Fibroblast of pulmonary artery (primary cell): ENCODE measurements around the gene HDDC2.

Experiments used
- DNase-seq: peaks from one replicate; pipeline ENCODE4 v3.0.0-alpha.2; 2010; ENCODE audit warnings: low read depth
- H3K4me3 ChIP-seq: replicated peaks from 2 replicates; pipeline ENCODE4 v1.5.1; 2011; ENCODE audit warnings: low read depth, mild to moderate bottlenecking, control low read depth, low read length, moderate library complexity
- TF ChIP-seq, protein P1 (sequence below): IDR thresholded peaks from 2 replicates; pipeline ENCODE4 v1.5.1; 2011; ENCODE audit warnings: mild to moderate bottlenecking, control low read depth, low read length, inconsistent platforms; ENCODE audit errors: missing control alignments

HDDC2 gene

DNA sequence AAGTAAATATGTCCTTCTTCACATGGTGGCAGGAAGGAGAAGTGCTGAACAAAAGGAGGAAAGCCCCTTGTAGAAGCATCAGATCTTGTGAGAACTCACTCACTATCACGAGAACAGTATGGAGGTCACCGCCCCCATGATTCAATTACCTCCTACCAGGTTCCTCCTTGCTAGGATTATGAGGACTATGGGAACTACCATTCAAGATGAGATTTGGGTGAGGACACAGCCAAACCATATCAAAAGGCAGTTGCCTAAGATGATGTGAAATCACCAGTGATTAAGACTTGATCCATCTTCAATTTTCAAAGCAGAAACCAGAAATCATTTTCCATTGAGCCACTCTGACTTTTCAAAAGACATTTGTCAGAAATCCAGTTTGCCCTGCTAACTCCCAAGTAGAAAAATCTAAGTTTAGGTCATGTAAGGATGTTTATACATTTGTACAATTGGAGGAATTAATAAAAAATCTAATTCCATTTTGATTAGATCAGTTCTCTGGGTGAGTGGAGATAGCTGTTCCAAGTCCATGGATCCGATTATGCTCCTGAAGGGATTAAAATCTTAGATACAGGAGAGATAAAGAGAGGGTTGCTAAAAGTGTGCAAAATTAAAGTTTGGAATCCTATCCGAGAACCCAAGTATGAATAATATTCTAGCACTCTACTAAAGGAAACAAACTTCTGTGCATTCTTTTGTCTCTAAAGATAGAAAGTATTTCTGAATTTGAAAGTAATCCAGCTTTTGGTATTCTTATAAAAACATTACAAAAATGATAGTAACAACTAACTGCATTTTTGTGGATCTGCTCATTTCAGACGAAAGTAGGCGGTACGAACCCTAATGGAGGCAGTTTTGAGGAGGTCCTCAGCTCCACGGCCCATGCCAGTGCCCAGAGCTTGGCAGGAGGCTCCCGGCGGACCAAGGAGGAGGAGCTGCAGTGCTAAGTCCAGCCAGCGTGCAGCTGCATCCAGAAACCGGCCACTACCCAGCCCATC is 39.5 kb downstream of the HDDC2 start:
- TF ChIP-seq, protein P1, sequence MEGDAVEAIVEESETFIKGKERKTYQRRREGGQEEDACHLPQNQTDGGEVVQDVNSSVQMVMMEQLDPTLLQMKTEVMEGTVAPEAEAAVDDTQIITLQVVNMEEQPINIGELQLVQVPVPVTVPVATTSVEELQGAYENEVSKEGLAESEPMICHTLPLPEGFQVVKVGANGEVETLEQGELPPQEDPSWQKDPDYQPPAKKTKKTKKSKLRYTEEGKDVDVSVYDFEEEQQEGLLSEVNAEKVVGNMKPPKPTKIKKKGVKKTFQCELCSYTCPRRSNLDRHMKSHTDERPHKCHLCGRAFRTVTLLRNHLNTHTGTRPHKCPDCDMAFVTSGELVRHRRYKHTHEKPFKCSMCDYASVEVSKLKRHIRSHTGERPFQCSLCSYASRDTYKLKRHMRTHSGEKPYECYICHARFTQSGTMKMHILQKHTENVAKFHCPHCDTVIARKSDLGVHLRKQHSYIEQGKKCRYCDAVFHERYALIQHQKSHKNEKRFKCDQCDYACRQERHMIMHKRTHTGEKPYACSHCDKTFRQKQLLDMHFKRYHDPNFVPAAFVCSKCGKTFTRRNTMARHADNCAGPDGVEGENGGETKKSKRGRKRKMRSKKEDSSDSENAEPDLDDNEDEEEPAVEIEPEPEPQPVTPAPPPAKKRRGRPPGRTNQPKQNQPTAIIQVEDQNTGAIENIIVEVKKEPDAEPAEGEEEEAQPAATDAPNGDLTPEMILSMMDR, result no peak
- DNase-seq, result peak; percentile 42
- H3K4me3 ChIP-seq, result no peak overlapping the region

DNA sequence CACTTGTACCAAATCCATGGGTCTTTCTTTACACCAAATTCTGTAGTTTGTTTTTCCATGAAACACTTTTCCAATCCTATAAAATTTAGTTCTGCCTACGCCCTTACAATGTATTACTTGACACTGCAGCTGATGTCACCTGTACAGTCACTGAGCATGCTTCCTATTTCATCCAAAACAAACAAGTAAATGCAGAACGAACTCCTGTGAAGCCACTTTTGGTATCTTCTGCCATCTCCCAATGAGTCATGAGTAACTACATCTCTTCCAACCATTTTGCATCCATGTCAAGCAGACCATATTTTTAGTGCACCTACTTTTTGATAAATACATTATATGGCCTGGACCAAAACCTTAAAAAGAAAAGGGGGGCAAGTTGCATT is 42.4 kb downstream of the HDDC2 start:
- TF ChIP-seq, protein P1, result no peak
- DNase-seq, result no peak
- H3K4me3 ChIP-seq, result no peak overlapping the region

DNA sequence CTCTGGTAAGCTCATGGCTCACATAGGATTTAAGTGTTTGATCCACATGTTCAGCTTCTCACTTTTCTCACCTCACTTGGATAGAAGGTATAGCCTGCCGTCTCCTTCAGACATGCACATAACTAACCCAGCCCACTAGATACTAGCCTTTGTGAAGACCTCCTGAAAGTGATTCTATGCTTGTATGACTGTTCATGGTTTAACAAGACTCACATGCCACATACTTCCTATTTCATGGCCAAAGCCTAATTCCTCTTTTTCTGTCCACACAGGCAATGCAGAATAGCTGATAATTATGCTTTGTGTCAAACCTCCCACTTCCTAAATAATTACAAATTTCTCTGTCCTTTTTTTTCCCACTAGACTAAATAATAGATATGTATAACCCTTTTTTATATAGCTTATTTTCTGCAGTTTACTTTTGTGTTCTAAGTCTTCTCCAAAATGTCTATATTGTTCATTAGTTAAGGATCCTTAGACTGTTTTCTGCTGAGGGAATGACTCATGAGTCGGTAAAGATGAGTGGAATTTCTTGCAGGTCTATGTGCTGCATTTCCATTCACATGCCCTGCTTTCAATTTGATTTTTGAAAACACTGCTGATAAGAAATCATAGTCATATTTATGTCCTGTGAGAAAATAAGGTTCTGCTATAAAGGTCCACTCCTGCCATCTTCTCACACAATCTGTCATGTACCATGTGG is 43.0 kb downstream of the HDDC2 start:
- no peak for DNase-seq
- H3K4me3 ChIP-seq, result no peak overlapping the region
- TF ChIP-seq, protein P1, result no peak

DNA sequence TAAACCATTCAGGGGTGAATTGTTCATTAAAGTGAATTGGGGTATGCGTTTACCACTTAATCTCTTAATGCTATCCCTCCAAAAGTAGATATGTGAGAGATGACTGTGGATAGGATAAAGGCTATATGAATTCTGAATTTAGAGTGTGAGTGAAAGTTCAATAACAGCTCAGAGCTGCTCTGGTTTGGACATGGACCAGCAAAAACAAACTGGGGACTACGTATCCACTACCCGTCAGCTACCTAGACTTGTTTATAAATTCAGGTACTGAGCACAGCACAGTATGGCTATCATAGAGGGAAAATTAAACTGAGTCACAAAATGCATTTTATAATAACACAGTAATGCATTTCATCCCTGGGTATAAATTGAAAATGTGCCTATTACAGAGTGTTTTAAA is 44.4 kb downstream of the HDDC2 start:
- DNase-seq, result no peak
- no peak overlapping the region for H3K4me3 ChIP-seq
- TF ChIP-seq, protein P1, result no peak

DNA sequence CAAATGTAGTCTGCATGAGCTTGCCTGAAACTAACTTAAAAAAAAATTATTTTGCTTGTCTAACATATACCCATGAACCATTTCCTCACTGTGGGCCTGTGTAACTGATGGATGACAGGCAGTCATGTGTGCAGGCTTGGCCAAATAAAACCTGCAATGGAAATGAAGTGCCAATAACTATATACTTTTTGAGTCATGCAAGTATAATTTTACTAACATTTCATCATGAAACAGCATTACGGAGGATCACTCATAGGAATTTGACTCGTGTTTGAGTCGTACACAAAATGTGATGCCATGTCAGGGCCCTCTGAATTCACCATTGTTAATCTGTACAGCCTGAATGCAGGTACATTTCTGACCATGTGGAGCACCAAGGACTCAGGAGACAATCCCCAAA is 46.6 kb downstream of the HDDC2 start:
- no peak overlapping the region for H3K4me3 ChIP-seq
- no peak for DNase-seq
- TF ChIP-seq, protein P1, result no peak

DNA sequence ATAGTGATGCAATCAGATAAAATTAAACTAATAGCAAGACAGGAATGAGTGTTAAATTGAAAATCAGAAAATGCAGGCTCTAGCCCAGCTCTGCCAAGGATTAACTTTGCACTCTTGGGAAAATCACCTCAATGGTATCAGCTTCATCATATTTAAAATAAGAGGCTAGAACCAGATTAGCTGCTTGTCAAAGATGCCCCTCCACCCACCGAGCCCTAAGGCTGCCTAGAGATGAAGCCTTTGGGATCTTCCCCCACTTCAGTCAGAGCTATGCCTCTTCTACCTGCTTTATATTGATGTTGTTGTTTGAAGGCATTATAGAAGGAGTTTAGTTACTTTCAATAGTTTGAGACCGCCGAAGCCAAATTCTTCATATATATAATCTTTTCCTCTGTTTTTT is 47.4 kb downstream of the HDDC2 start:
- TF ChIP-seq, protein P1, result no peak
- H3K4me3 ChIP-seq, result no peak overlapping the region
- DNase-seq, result no peak
